ENCODE measurements around the gene GRHPR.
"Not testable (repeated sequence)": the region's sequence is repeated elsewhere in the genome, so short reads cannot be mapped to it uniquely, and the experiment has no call there.

Gene GRHPR

GRCh38 chr9:37444890-37445289 is 22.4 kb downstream of the GRHPR start:
- in situ Hi-C loops (cut with MboI; ENCODE audit: low sequenced_read_pairs) = no loop called here

- in situ Hi-C loops (cut with MboI; ENCODE audit: low sequenced_read_pairs) = no loop called here
Observed at GRCh38 chr9:37445832-37446231, 23.3 kb downstream of the GRHPR start.

- in situ Hi-C loops (cut with MboI; ENCODE audit: low sequenced_read_pairs) = no loop called here
Observed at GRCh38 chr9:37446401-37446800, 23.9 kb downstream of the GRHPR start.

GRCh38 chr9:37447111-37447510 is 24.6 kb downstream of the GRHPR start:
- in situ Hi-C loops (cut with MboI; ENCODE audit: low sequenced_read_pairs) = no loop called here

- in situ Hi-C loops (cut with MboI; ENCODE audit: low sequenced_read_pairs) = no loop called here
Observed at GRCh38 chr9:37449862-37450632, 27.6 kb downstream of the GRHPR start.

- in situ Hi-C loops (cut with MboI; ENCODE audit: low sequenced_read_pairs) = no loop called here
Observed at GRCh38 chr9:37451628-37452027, 29.1 kb downstream of the GRHPR start.

GRCh38 chr9:37452611-37453010 is 30.1 kb downstream of the GRHPR start:
- in situ Hi-C loops (cut with MboI; ENCODE audit: low sequenced_read_pairs) = no loop called here

GRCh38 chr9:37453827-37454226 is 31.3 kb downstream of the GRHPR start:
- in situ Hi-C loops (cut with MboI; ENCODE audit: low sequenced_read_pairs) = no loop called here

- in situ Hi-C loops (cut with MboI; ENCODE audit: low sequenced_read_pairs) = no loop called here
Observed at GRCh38 chr9:37454238-37454637, 31.7 kb downstream of the GRHPR start.

- in situ Hi-C loops (cut with MboI; ENCODE audit: low sequenced_read_pairs) = no loop called here
Observed at GRCh38 chr9:37455884-37456647, 33.6 kb downstream of the GRHPR start.

GRCh38 chr9:37456817-37457216 is 34.3 kb downstream of the GRHPR start:
- in situ Hi-C loops (cut with MboI; ENCODE audit: low sequenced_read_pairs) = no loop called here

GRCh38 chr9:37464006-37464405 is 41.5 kb downstream of the GRHPR start:
- in situ Hi-C loops (cut with MboI; ENCODE audit: low sequenced_read_pairs) = no loop called here

GRCh38 chr9:37464426-37465248 is 42.1 kb downstream of the GRHPR start:
- in situ Hi-C loops (cut with MboI; ENCODE audit: low sequenced_read_pairs) = no loop called here

- in situ Hi-C loops (cut with MboI; ENCODE audit: low sequenced_read_pairs) = no loop called here
Observed at GRCh38 chr9:37465249-37466036, 42.9 kb downstream of the GRHPR start, which contains the start of gene ZBTB5. Gene ZBTB5, minus strand, starts transcription at chr9:37465450. Its CDS starts 22,899 bp downstream, at chr9:37442551.

GRCh38 chr9:37466037-37466709 is 43.7 kb downstream of the GRHPR start:
- in situ Hi-C loops (cut with MboI; ENCODE audit: low sequenced_read_pairs) = no loop called here

- in situ Hi-C loops (cut with MboI; ENCODE audit: low sequenced_read_pairs) = not testable (repeated sequence)
Observed at GRCh38 chr9:37467530-37467929, 45.0 kb downstream of the GRHPR start.

- in situ Hi-C loops (cut with MboI; ENCODE audit: low sequenced_read_pairs) = no loop called here
Observed at GRCh38 chr9:37468620-37469019, 46.1 kb downstream of the GRHPR start.

GRCh38 chr9:37471942-37472684 is 49.6 kb downstream of the GRHPR start:
- in situ Hi-C loops (cut with MboI; ENCODE audit: low sequenced_read_pairs) = no loop called here

- in situ Hi-C loops (cut with MboI; ENCODE audit: low sequenced_read_pairs) = not testable (repeated sequence)
Observed at GRCh38 chr9:37473982-37474381, 51.5 kb downstream of the GRHPR start.
